Measurements from ENCODE around the gene ADPRH. TPM values are rescaled to one million over a fixed set of nuclear protein-coding genes. Genes with fewer than 3 reads are reported as not detected.

Gene ADPRH
- total RNA-seq, 1 donor from 2014 or later, result 2.6 TPM

- Mint-ChIP-seq H3K4me1 (ENCODE audit: low read depth, unreplicated experiment) (peaks cover 5% of the 10 kb centered on the region), H3K4me3 (ENCODE audit: unreplicated experiment) (no peak overlapping the region), H3K9me3 (ENCODE audit: unreplicated experiment) (no peaks in the 10 kb centered on the region), H3K27me3 (ENCODE audit: low read depth, unreplicated experiment) (no peaks in the 10 kb centered on the region), H3K27ac (ENCODE audit: unreplicated experiment) (no peak overlapping the region), H3K36me3 (ENCODE audit: low read depth, unreplicated experiment) (peaks cover 3% of the 10 kb centered on the region)
- Histone ChIP-seq H4K20me1 (ENCODE audit: insufficient read depth, low read length) (no peaks in the 10 kb centered on the region), H3K9ac (ENCODE audit: low read length) (no peak overlapping the region), H2AFZ (ENCODE audit: low read depth, low read length) (no peak overlapping the region), H3K27ac (ENCODE audit: low read depth, low read length) (no peak overlapping the region), H3K4me2 (ENCODE audit: low read length) (no peak overlapping the region), H3K9me3 (ENCODE audit: insufficient read depth, low read depth, low read length) (no peaks in the 10 kb centered on the region), H3K4me1 (ENCODE audit: insufficient read depth, low read length) (no peaks in the 10 kb centered on the region), H3K79me2 (ENCODE audit: insufficient read depth, low read length) (no peaks in the 10 kb centered on the region), H3K4me3 (ENCODE audit: insufficient read depth, low read depth, low read length) (no peak overlapping the region), H3K36me3 (ENCODE audit: insufficient read depth, low read length) (no peaks in the 10 kb centered on the region), H3K27me3 (ENCODE audit: insufficient read depth, low read length) (no peaks in the 10 kb centered on the region)
- no peak for FAIRE-seq
- no peak for DNase-seq (ENCODE audit: low read depth)
- TF ChIP-seq, protein P1, sequence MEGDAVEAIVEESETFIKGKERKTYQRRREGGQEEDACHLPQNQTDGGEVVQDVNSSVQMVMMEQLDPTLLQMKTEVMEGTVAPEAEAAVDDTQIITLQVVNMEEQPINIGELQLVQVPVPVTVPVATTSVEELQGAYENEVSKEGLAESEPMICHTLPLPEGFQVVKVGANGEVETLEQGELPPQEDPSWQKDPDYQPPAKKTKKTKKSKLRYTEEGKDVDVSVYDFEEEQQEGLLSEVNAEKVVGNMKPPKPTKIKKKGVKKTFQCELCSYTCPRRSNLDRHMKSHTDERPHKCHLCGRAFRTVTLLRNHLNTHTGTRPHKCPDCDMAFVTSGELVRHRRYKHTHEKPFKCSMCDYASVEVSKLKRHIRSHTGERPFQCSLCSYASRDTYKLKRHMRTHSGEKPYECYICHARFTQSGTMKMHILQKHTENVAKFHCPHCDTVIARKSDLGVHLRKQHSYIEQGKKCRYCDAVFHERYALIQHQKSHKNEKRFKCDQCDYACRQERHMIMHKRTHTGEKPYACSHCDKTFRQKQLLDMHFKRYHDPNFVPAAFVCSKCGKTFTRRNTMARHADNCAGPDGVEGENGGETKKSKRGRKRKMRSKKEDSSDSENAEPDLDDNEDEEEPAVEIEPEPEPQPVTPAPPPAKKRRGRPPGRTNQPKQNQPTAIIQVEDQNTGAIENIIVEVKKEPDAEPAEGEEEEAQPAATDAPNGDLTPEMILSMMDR (IDR thresholded peaks at IDR 0.05; ENCODE audit: insufficient read depth, low read depth, low read length), result no peak
- no peak for TF ChIP-seq EZH2 (IDR thresholded peaks at IDR 0.05; ENCODE audit: insufficient read depth, low read length)
These were observed 48.1 kb upstream of the ADPRH start for GRCh38 chr3:119531151-119531550.

GRCh38 chr3:119534296-119534695 lies 45.0 kb upstream of the ADPRH start:
- Histone ChIP-seq H3K27ac (ENCODE audit: low read depth, low read length) (no peak overlapping the region), H4K20me1 (ENCODE audit: insufficient read depth, low read length) (no peaks in the 10 kb centered on the region), H3K79me2 (ENCODE audit: insufficient read depth, low read length) (no peaks in the 10 kb centered on the region), H3K9me3 (ENCODE audit: insufficient read depth, low read depth, low read length) (no peaks in the 10 kb centered on the region), H3K36me3 (ENCODE audit: insufficient read depth, low read length) (no peaks in the 10 kb centered on the region), H3K27me3 (ENCODE audit: insufficient read depth, low read length) (no peaks in the 10 kb centered on the region), H2AFZ (ENCODE audit: low read depth, low read length) (no peak overlapping the region), H3K4me2 (ENCODE audit: low read length) (no peak overlapping the region), H3K4me3 (ENCODE audit: insufficient read depth, low read depth, low read length) (no peak overlapping the region), H3K4me1 (ENCODE audit: insufficient read depth, low read length) (no peaks in the 10 kb centered on the region), H3K9ac (ENCODE audit: low read length) (no peak overlapping the region)
- no peak for FAIRE-seq
- Mint-ChIP-seq H3K4me3 (ENCODE audit: unreplicated experiment) (no peak overlapping the region), H3K27ac (ENCODE audit: unreplicated experiment) (no peak overlapping the region), H3K4me1 (ENCODE audit: low read depth, unreplicated experiment) (peaks cover 5% of the 10 kb centered on the region), H3K9me3 (ENCODE audit: unreplicated experiment) (no peaks in the 10 kb centered on the region), H3K36me3 (ENCODE audit: low read depth, unreplicated experiment) (no peaks in the 10 kb centered on the region), H3K27me3 (ENCODE audit: low read depth, unreplicated experiment) (no peaks in the 10 kb centered on the region)
- DNase-seq (ENCODE audit: low read depth), result no peak
- TF ChIP-seq EZH2 (IDR thresholded peaks at IDR 0.05; ENCODE audit: insufficient read depth, low read length), result no peak
- TF ChIP-seq, protein P1 (IDR thresholded peaks at IDR 0.05; ENCODE audit: insufficient read depth, low read depth, low read length), result no peak

GRCh38 chr3:119536757-119537156 lies 42.5 kb upstream of the ADPRH start:
- no peak overlapping the region for H3K4me3 Mint-ChIP-seq (ENCODE audit: unreplicated experiment)
- H3K27me3 Mint-ChIP-seq (ENCODE audit: low read depth, unreplicated experiment), result no peaks in the 10 kb centered on the region
- peak; percentile 65 for FAIRE-seq
- Histone ChIP-seq H3K9ac (ENCODE audit: low read length) (no peak overlapping the region), H3K4me3 (ENCODE audit: insufficient read depth, low read depth, low read length) (no peak overlapping the region), H3K79me2 (ENCODE audit: insufficient read depth, low read length) (no peaks in the 10 kb centered on the region), H2AFZ (ENCODE audit: low read depth, low read length) (no peak overlapping the region), H4K20me1 (ENCODE audit: insufficient read depth, low read length) (no peaks in the 10 kb centered on the region), H3K4me2 (ENCODE audit: low read length) (no peak overlapping the region), H3K4me1 (ENCODE audit: insufficient read depth, low read length) (no peaks in the 10 kb centered on the region), H3K27ac (ENCODE audit: low read depth, low read length) (no peak overlapping the region), H3K27me3 (ENCODE audit: insufficient read depth, low read length) (no peaks in the 10 kb centered on the region), H3K9me3 (ENCODE audit: insufficient read depth, low read depth, low read length) (no peaks in the 10 kb centered on the region), H3K36me3 (ENCODE audit: insufficient read depth, low read length) (no peaks in the 10 kb centered on the region)
- no peaks in the 10 kb centered on the region for H3K36me3 Mint-ChIP-seq (ENCODE audit: low read depth, unreplicated experiment)
- no peak for DNase-seq (ENCODE audit: low read depth)
- no peaks in the 10 kb centered on the region for H3K9me3 Mint-ChIP-seq (ENCODE audit: unreplicated experiment)
- no peak overlapping the region for H3K27ac Mint-ChIP-seq (ENCODE audit: unreplicated experiment)
- no peak for TF ChIP-seq EZH2 (IDR thresholded peaks at IDR 0.05; ENCODE audit: insufficient read depth, low read length)
- TF ChIP-seq, protein P1 (IDR thresholded peaks at IDR 0.05; ENCODE audit: insufficient read depth, low read depth, low read length), result no peak
- no peaks in the 10 kb centered on the region for H3K4me1 Mint-ChIP-seq (ENCODE audit: low read depth, unreplicated experiment)
